HEK293 (cell line): Measurements from ENCODE around the gene WWC1.
A peak's percentile ranks its signal among the peaks of the same experiment; 100 is the strongest.

Experiments used
- CTCF ChIA-PET: fragments of 350-600 bp; formaldehyde crosslinking; extraction: SDS; loops from one replicate; lab custom pipeline; 2021; ENCODE audit warnings: antibody characterized with exemption; lab: Yijun Ruan, JAX
- POLR2A ChIA-PET: fragments of 300-600 bp; formaldehyde crosslinking; extraction: SDS; loops from one replicate; lab custom pipeline; 2020; ENCODE audit warnings: antibody characterized with exemption, inconsistent platforms; lab: Yijun Ruan, JAX
- H3K27ac ChIP-seq: fragments of 200-500 bp; sonication (Bioruptor generic); 2 replicates; pipeline ENCODE4 v1.5.1; 2014; ENCODE audit warnings: low read depth, low read length, control low read depth, inconsistent platforms; ENCODE audit errors: extremely low read depth
- H3K36me3 ChIP-seq, 2 experiments: fragments of 200-500 bp in 1 of 2; sonication (Bioruptor generic) in 1 of 2; 1 replicate in 1 of 2; 2 replicates in 1 of 2; pipeline ENCODE4 v1.5.1; 2014 to 2017; ENCODE audit warnings: inconsistent platforms in 2 of 2, low read length in 2 of 2; ENCODE audit not compliant: control insufficient read depth in 2 of 2, insufficient read depth in 1 of 2
- H3K4me1 ChIP-seq: fragments of 200-500 bp; sonication (Bioruptor generic); 2 replicates; pipeline ENCODE4 v1.5.1; 2014; ENCODE audit warnings: mild to moderate bottlenecking, low read length, inconsistent platforms; ENCODE audit not compliant: control insufficient read depth, insufficient read depth
- H3K4me3 ChIP-seq: 2 replicates; pipeline ENCODE4 v1.5.1; 2011; ENCODE audit warnings: low read depth, mild to moderate bottlenecking, control low read depth, low read length, moderate library complexity
- H3K9me3 ChIP-seq: fragments of 200-500 bp; sonication (Bioruptor generic); 2 replicates; pipeline ENCODE4 v1.5.1; 2014; ENCODE audit warnings: low read depth, low read length, inconsistent platforms; ENCODE audit not compliant: control insufficient read depth, insufficient read depth
- FEZF1 ChIP-seq: fragments of 450-650 bp; formaldehyde crosslinking; IDR thresholded peaks from 2 replicates; pipeline ENCODE4 v1.5.1; 2016; ENCODE audit warnings: missing biosample characterization, missing genetic modification characterization
- GFI1B ChIP-seq: fragments of 450-650 bp; formaldehyde crosslinking; IDR thresholded peaks from 2 replicates; pipeline ENCODE4 v1.5.1; 2016; ENCODE audit warnings: missing biosample characterization, missing genetic modification characterization
- GLIS1 ChIP-seq: fragments of 450-650 bp; formaldehyde crosslinking; IDR thresholded peaks from 2 replicates; pipeline ENCODE4 v1.5.1; 2016; ENCODE audit warnings: missing biosample characterization, missing genetic modification characterization
- KLF16 ChIP-seq: fragments of 450-650 bp; formaldehyde crosslinking; IDR thresholded peaks from 2 replicates; pipeline ENCODE4 v1.5.1; 2017; ENCODE audit warnings: missing biosample characterization, missing genetic modification characterization
- MZF1 ChIP-seq: fragments of 450-650 bp; formaldehyde crosslinking; IDR thresholded peaks from 2 replicates; pipeline ENCODE4 v1.5.1; 2017; ENCODE audit warnings: missing biosample characterization, missing genetic modification characterization, borderline replicate concordance
- PATZ1 ChIP-seq: fragments of 450-650 bp; formaldehyde crosslinking; IDR thresholded peaks from 2 replicates; pipeline ENCODE4 v1.5.1; 2016; ENCODE audit warnings: missing biosample characterization, missing genetic modification characterization
- PRDM1 ChIP-seq: fragments of 450-650 bp; formaldehyde crosslinking; IDR thresholded peaks from 2 replicates; pipeline ENCODE4; 2016; ENCODE audit warnings: missing biosample characterization, missing genetic modification characterization
- REPIN1 ChIP-seq: fragments of 450-650 bp; formaldehyde crosslinking; IDR thresholded peaks from 2 replicates; pipeline ENCODE4 v1.5.1; 2017; ENCODE audit warnings: missing biosample characterization, missing genetic modification characterization, low read depth
- SP3 ChIP-seq: fragments of 450-650 bp; formaldehyde crosslinking; IDR thresholded peaks from 2 replicates; pipeline ENCODE4 v1.5.1; 2016; ENCODE audit warnings: missing biosample characterization, missing genetic modification characterization
- SP7 ChIP-seq: fragments of 450-650 bp; formaldehyde crosslinking; IDR thresholded peaks from 2 replicates; pipeline ENCODE4 v1.5.1; 2016; ENCODE audit warnings: missing biosample characterization, missing genetic modification characterization
- YY2 ChIP-seq: fragments of 450-650 bp; formaldehyde crosslinking; IDR thresholded peaks from 2 replicates; pipeline ENCODE4 v1.5.1; 2016; ENCODE audit warnings: missing biosample characterization, missing genetic modification characterization
- ZNF16 ChIP-seq: fragments of 450-650 bp; formaldehyde crosslinking; IDR thresholded peaks from 2 replicates; pipeline ENCODE4 v1.5.1; 2016; ENCODE audit warnings: low read depth, missing biosample characterization, missing genetic modification characterization
- ZNF174 ChIP-seq: fragments of 450-650 bp; formaldehyde crosslinking; IDR thresholded peaks from 2 replicates; pipeline ENCODE4 v1.5.0; 2017; ENCODE audit warnings: missing biosample characterization, mild to moderate bottlenecking, missing genetic modification characterization
- ZNF18 ChIP-seq: fragments of 450-650 bp; formaldehyde crosslinking; IDR thresholded peaks from 2 replicates; pipeline ENCODE4 v1.5.1; 2016; ENCODE audit warnings: missing biosample characterization, missing genetic modification characterization
- ZNF184 ChIP-seq: fragments of 450-650 bp; IDR thresholded peaks from 2 replicates; pipeline ENCODE4 v1.5.1; 2018; ENCODE audit warnings: missing biosample characterization, mild to moderate bottlenecking, missing genetic modification characterization
- ZNF24 ChIP-seq: fragments of 450-650 bp; formaldehyde crosslinking; IDR thresholded peaks from 2 replicates; pipeline ENCODE4 v1.5.1; 2016; ENCODE audit warnings: missing biosample characterization, missing genetic modification characterization
- ZNF404 ChIP-seq: fragments of 450-650 bp; formaldehyde crosslinking; IDR thresholded peaks from 2 replicates; pipeline ENCODE4 v1.5.1; 2017; ENCODE audit warnings: missing biosample characterization, missing genetic modification characterization
- ZNF449 ChIP-seq: fragments of 450-650 bp; formaldehyde crosslinking; IDR thresholded peaks from 2 replicates; pipeline ENCODE4 v1.5.1; 2017; ENCODE audit warnings: missing biosample characterization, mild to moderate bottlenecking, missing genetic modification characterization, moderate library complexity
- ZNF596 ChIP-seq: fragments of 450-650 bp; IDR thresholded peaks from 2 replicates; pipeline ENCODE4 v1.5.0; 2018; ENCODE audit warnings: missing biosample characterization, mild to moderate bottlenecking, missing genetic modification characterization, moderate library complexity
- ZNF654 ChIP-seq: fragments of 450-650 bp; formaldehyde crosslinking; IDR thresholded peaks from 2 replicates; pipeline ENCODE4 v1.5.1; 2016; ENCODE audit warnings: low read depth, missing biosample characterization, missing genetic modification characterization
- ZNF76 ChIP-seq: fragments of 450-650 bp; formaldehyde crosslinking; IDR thresholded peaks from 2 replicates; pipeline ENCODE4; 2016; ENCODE audit warnings: low read depth, missing biosample characterization, missing genetic modification characterization, borderline replicate concordance
- ZNF768 ChIP-seq: fragments of 450-650 bp; formaldehyde crosslinking; IDR thresholded peaks from 2 replicates; pipeline ENCODE4 v1.5.1; 2018; ENCODE audit warnings: missing biosample characterization, mild to moderate bottlenecking, missing genetic modification characterization
- ZSCAN4 ChIP-seq: fragments of 450-650 bp; formaldehyde crosslinking; IDR thresholded peaks from 2 replicates; pipeline ENCODE4 v1.5.1; 2017; ENCODE audit warnings: missing biosample characterization, missing genetic modification characterization
- TF ChIP-seq, protein P1 (sequence below): fragments of 450-650 bp; formaldehyde crosslinking; conservative IDR thresholded peaks from 2 replicates; pipeline ENCODE4 v1.5.1; 2016; ENCODE audit warnings: low read depth, missing biosample characterization, missing genetic modification characterization
- TF ChIP-seq, protein P2 (sequence below): fragments of 450-650 bp; formaldehyde crosslinking; IDR thresholded peaks from 2 replicates; pipeline ENCODE4 v1.5.1; 2016; ENCODE audit warnings: missing biosample characterization, missing genetic modification characterization

WWC1 gene

GRCh38 chr5:168317521-168318147 lies 26.2 kb downstream of the WWC1 start:
- Histone ChIP-seq H3K27ac (no peak overlapping the region), H3K9me3 (no peaks in the 10 kb centered on the region), H3K4me1 (peaks cover 11% of the 10 kb centered on the region; the same call in 1 of the 2 replicates), H3K4me3 (no peak overlapping the region), H3K36me3 (no peaks in the 10 kb centered on the region; a peak in 1 of 3 replicates)
- CTCF ChIA-PET: interaction anchor here (0.6 to 1.7 kb wide), 5 partner anchors 12 to 43 kb away, joined by 3 to 4 read pairs (median 3); no protein-coding TSS in a partner anchor
- POLR2A ChIA-PET: interaction anchor here (2.1 to 3.2 kb wide), 2 partner anchors 11 to 26 kb away, joined by 7 to 15 read pairs; partner anchors contain the start of gene WWC1
- TF ChIP-seq YY2 (tag by site-specific recombination): no peak
- TF ChIP-seq ZNF449: peak; percentile 38; the same call in 1 of the 2 replicates
- no peak for TF ChIP-seq ZNF596 (tag by site-specific recombination)
- TF ChIP-seq, protein P1, sequence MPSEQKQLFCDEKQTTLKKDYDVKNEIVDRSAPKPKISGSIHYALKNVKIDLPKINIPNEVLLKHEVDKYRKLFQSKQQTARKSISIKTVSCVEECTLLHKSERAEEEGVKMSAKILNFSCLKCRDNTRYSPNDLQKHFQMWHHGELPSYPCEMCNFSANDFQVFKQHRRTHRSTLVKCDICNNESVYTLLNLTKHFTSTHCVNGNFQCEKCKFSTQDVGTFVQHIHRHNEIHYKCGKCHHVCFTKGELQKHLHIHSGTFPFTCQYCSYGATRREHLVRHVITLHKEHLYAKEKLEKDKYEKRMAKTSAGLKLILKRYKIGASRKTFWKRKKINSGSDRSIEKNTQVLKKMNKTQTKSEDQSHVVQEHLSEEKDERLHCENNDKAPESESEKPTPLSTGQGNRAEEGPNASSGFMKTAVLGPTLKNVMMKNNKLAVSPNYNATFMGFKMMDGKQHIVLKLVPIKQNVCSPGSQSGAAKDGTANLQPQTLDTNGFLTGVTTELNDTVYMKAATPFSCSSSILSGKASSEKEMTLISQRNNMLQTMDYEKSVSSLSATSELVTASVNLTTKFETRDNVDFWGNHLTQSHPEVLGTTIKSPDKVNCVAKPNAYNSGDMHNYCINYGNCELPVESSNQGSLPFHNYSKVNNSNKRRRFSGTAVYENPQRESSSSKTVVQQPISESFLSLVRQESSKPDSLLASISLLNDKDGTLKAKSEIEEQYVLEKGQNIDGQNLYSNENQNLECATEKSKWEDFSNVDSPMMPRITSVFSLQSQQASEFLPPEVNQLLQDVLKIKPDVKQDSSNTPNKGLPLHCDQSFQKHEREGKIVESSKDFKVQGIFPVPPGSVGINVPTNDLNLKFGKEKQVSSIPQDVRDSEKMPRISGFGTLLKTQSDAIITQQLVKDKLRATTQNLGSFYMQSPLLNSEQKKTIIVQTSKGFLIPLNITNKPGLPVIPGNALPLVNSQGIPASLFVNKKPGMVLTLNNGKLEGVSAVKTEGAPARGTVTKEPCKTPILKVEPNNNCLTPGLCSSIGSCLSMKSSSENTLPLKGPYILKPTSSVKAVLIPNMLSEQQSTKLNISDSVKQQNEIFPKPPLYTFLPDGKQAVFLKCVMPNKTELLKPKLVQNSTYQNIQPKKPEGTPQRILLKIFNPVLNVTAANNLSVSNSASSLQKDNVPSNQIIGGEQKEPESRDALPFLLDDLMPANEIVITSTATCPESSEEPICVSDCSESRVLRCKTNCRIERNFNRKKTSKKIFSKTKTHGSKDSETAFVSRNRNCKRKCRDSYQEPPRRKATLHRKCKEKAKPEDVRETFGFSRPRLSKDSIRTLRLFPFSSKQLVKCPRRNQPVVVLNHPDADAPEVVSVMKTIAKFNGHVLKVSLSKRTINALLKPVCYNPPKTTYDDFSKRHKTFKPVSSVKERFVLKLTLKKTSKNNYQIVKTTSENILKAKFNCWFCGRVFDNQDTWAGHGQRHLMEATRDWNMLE: peak; percentile 58
- TF ChIP-seq GFI1B (tag by site-specific recombination): 0 out of 2 replicates have a peak, but pooled peaks have one; percentile 38
- TF ChIP-seq ZNF768 (tag by site-specific recombination): no peak
- TF ChIP-seq, protein P2, sequence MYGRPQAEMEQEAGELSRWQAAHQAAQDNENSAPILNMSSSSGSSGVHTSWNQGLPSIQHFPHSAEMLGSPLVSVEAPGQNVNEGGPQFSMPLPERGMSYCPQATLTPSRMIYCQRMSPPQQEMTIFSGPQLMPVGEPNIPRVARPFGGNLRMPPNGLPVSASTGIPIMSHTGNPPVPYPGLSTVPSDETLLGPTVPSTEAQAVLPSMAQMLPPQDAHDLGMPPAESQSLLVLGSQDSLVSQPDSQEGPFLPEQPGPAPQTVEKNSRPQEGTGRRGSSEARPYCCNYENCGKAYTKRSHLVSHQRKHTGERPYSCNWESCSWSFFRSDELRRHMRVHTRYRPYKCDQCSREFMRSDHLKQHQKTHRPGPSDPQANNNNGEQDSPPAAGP: peak; percentile 89
- peak; percentile 89 for TF ChIP-seq ZNF24
- peak; percentile 53 for TF ChIP-seq PATZ1 (tag by site-specific recombination)
- peak; percentile 62; the same call in 1 of the 2 replicates for TF ChIP-seq GLIS1
- no peak for TF ChIP-seq ZNF16 (tag by site-specific recombination)
- peak; percentile 75 for TF ChIP-seq FEZF1 (tag by site-specific recombination)
- peak; percentile 90 for TF ChIP-seq SP7 (tag by site-specific recombination)
- TF ChIP-seq KLF16: no peak
- no peak for TF ChIP-seq REPIN1
- no peak for TF ChIP-seq MZF1 (tag by site-specific recombination)
- TF ChIP-seq ZNF654 (tag by site-specific recombination): 0 out of 2 replicates have a peak, but pooled peaks have one; percentile 8
- 0 out of 2 replicates have a peak, but pooled peaks have one; percentile 26 for TF ChIP-seq ZSCAN4 (tag by site-specific recombination)
- no peak for TF ChIP-seq ZNF174 (tag by site-specific recombination)
- TF ChIP-seq SP3 (tag by site-specific recombination): peak; percentile 34; the same call in 1 of the 2 replicates
- TF ChIP-seq ZNF18 (tag by site-specific recombination): no peak
- no peak for TF ChIP-seq ZNF404 (tag by site-specific recombination)
- peak; percentile 55; the same call in 1 of the 2 replicates for TF ChIP-seq ZNF184
- peak; percentile 79 for TF ChIP-seq PRDM1
- peak; percentile 31; the same call in 1 of the 2 replicates for TF ChIP-seq ZNF76
